ENCODE measurements around the gene COL27A1. TPM values are rescaled to one million over a fixed set of nuclear protein-coding genes. Genes with fewer than 3 reads are reported as not detected.

Gene COL27A1
- total RNA-seq, 1 donor from 2014 or later: 0.41 TPM

- no peak for DNase-seq (ENCODE audit: low spot score in 2 of 2)
- no peak for FAIRE-seq
Measured at GRCh38 chr9:114198249-114199040, 43.1 kb downstream of the COL27A1 start.

- no peak for FAIRE-seq
- no peak for DNase-seq (ENCODE audit: low spot score in 2 of 2)
Measured at GRCh38 chr9:114200721-114201300, 45.5 kb downstream of the COL27A1 start.

- FAIRE-seq: no peak
- DNase-seq (ENCODE audit: low spot score in 2 of 2): no peak
Measured at GRCh38 chr9:114202396-114202795, 47.1 kb downstream of the COL27A1 start.

- FAIRE-seq (no peak), DNase-seq (ENCODE audit: low spot score in 2 of 2) (no peak)
Measured at GRCh38 chr9:114202849-114203248, 47.5 kb downstream of the COL27A1 start.

GRCh38 chr9:114203410-114204140, 48.2 kb downstream of the COL27A1 start:
- no peak for FAIRE-seq

GRCh38 chr9:114204265-114204664, 48.9 kb downstream of the COL27A1 start:
- FAIRE-seq: no peak

More at GRCh38 chr9:114203410-114204140, 48.2 kb downstream of the COL27A1 start:
- DNase-seq (ENCODE audit: low spot score in 2 of 2): no peak

GRCh38 chr9:114205171-114206015, 50.1 kb downstream of the COL27A1 start:
- peak; percentile 55 to 60 for DNase-seq (ENCODE audit: low spot score in 2 of 2)
- FAIRE-seq: no peak

More at GRCh38 chr9:114204265-114204664, 48.9 kb downstream of the COL27A1 start:
- no peak for DNase-seq (ENCODE audit: low spot score in 2 of 2)

- FAIRE-seq (no peak), DNase-seq (ENCODE audit: low spot score in 2 of 2) (no peak)
Measured at GRCh38 chr9:114206221-114206789, 51.0 kb downstream of the COL27A1 start.

- DNase-seq (ENCODE audit: low spot score in 2 of 2) (peak; percentile 39 to 67), FAIRE-seq (no peak)
Measured at GRCh38 chr9:114207034-114207810, 51.9 kb downstream of the COL27A1 start.

- DNase-seq (ENCODE audit: low spot score in 2 of 2): no peak
- no peak for FAIRE-seq
Measured at GRCh38 chr9:114207845-114208244, 52.5 kb downstream of the COL27A1 start.

- DNase-seq (ENCODE audit: low spot score in 2 of 2) (no peak), FAIRE-seq (no peak)
Measured at GRCh38 chr9:114209151-114209550, 53.8 kb downstream of the COL27A1 start.

GRCh38 chr9:114210136-114210535, 54.8 kb downstream of the COL27A1 start:
- no peak for FAIRE-seq
- DNase-seq (ENCODE audit: low spot score in 2 of 2): no peak

GRCh38 chr9:114210691-114211276, 55.4 kb downstream of the COL27A1 start:
- FAIRE-seq: no peak
- no peak for DNase-seq (ENCODE audit: low spot score in 2 of 2)

GRCh38 chr9:114212826-114213225, 57.5 kb downstream of the COL27A1 start:
- DNase-seq (ENCODE audit: low spot score in 2 of 2) (no peak), FAIRE-seq (no peak)

- FAIRE-seq (no peak), DNase-seq (ENCODE audit: low spot score in 2 of 2) (no peak)
Measured at GRCh38 chr9:114213566-114213965, 58.2 kb downstream of the COL27A1 start.

- no peak for DNase-seq (ENCODE audit: low spot score in 2 of 2)
Measured at GRCh38 chr9:114214181-114214580, 58.8 kb downstream of the COL27A1 start.

GRCh38 chr9:114214686-114215414, 59.5 kb downstream of the COL27A1 start:
- FAIRE-seq (no peak), DNase-seq (ENCODE audit: low spot score in 2 of 2) (no peak)

More at GRCh38 chr9:114214181-114214580, 58.8 kb downstream of the COL27A1 start:
- FAIRE-seq: no peak

GRCh38 chr9:114216081-114216480, 60.7 kb downstream of the COL27A1 start:
- DNase-seq (ENCODE audit: low spot score in 2 of 2) (no peak), FAIRE-seq (no peak)
